AG04450 (cell line): Measurements from ENCODE around the gene DHRS1. TPM values are rescaled to one million over a fixed set of nuclear protein-coding genes. Genes with fewer than 3 reads are reported as not detected.
A peak's percentile ranks its signal among the peaks of the same experiment; 100 is the strongest.

ENCODE experiments used
- CTCF ChIA-PET: fragments of 300-600, 350-600 bp; formaldehyde crosslinking; extraction: SDS; loops from one replicate; lab custom pipeline; 2022; ENCODE audit warnings: antibody characterized with exemption, inconsistent platforms; lab: Charles Lee
- POLR2A ChIA-PET: fragments of 350-600 bp; formaldehyde crosslinking; extraction: SDS; loops from one replicate; lab custom pipeline; 2021; ENCODE audit warnings: antibody characterized with exemption, inconsistent platforms; lab: Yijun Ruan, JAX
- DNase-seq: peaks from one replicate; pipeline ENCODE4 v3.0.0-alpha.2; 2011; ENCODE audit warnings: low read depth, low spot score
- H3K27ac ChIP-seq: one replicate; pipeline ENCODE4 v1.5.1; 2012; ENCODE audit warnings: low read depth, low read length, control low read depth
- H3K27me3 ChIP-seq: one replicate; pipeline ENCODE4 v1.6.0; 2012; ENCODE audit warnings: low read length; ENCODE audit not compliant: control insufficient read depth, insufficient read depth
- H3K4me3 ChIP-seq: 2 replicates; pipeline ENCODE4 v1.5.1; 2011; ENCODE audit warnings: mild to moderate bottlenecking, low read depth, low read length, control low read depth
- H3K9me3 ChIP-seq: 2 replicates; pipeline ENCODE4 v1.5.1; 2012; ENCODE audit warnings: low read length; ENCODE audit not compliant: control insufficient read depth, insufficient read depth
- CTCF ChIP-seq: IDR thresholded peaks from 2 replicates; pipeline ENCODE4 v1.5.1; 2011; ENCODE audit warnings: low read depth, low read length, control low read depth, inconsistent platforms
- polyA plus RNA-seq: library from polyadenylated mRNA; depleted of rRNA; stranded (reverse); fragments of >200 nt; gene quantifications from 2 replicates; pipeline ENCODE4 v1.2.3, GENCODE V29; 2011

Gene DHRS1
- polyA plus RNA-seq, 1 experiment = 33.8 TPM

- Histone ChIP-seq H3K27me3 (no peaks in the 10 kb centered on the region), H3K4me3 (peak overlapping the region; percentile 96), H3K27ac (peak overlapping the region; percentile 57), H3K9me3 (no peaks in the 10 kb centered on the region)
- TF ChIP-seq CTCF = no peak
- DNase-seq = peak; percentile 23
- ChIA-PET CTCF (interaction anchor here (0.5 to 7.6 kb wide), 7 partner anchors 10 to 241 kb away, joined by 3 to 87 read pairs (median 3); partner anchors contain the start of genes CIDEB, IRF9, LTB4R2 and TINF2), POLR2A (interaction anchor here (0.5 to 1.6 kb wide), 4 partner anchors 56 to 184 kb away, joined by 3 to 9 read pairs (median 4); partner anchors contain the start of genes CBLN3, DCAF11, KHNYN and NRL)
These were observed 707 bp downstream of the DHRS1 start for GRCh38 chr14:24298892-24299254.

DNA sequence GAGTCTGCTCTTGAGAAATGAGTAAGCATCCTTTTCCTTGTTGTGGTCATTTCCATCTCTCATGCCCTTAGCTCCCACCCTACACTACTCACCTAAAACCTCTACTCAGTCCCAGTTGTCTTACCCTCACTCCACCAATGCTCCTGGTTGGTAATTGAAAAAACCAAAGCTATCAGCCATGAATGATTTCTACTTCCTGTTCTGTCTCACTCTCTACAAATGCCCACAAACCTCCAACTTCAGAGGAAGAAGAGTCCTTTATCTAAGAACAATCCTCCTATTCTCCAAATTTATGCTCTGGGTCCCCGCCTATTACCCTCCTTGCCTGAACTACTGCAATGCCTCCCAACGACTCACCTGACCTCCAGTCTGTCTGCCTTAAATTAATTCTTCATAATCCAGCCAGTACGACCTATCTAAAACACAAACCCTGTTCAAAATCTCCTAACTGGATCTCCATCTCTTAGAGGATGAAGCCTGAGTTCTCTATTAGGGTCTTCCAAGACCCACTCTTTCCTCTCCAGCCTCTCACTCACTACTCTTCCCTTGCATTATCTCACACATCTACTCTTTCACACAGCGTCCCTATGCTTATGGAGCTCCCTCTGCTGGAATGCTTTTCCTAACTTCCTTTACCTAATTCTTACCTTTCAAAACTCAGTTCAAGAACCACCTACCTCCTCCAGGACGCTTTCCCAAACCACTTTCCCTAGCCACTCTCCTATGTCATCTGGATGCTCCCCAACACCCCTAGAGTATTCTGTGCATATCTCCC lies 2.2 kb downstream of the DHRS1 start:
- DNase-seq = no peak
- Histone ChIP-seq H3K27ac (peak overlapping the region; percentile 31), H3K9me3 (no peaks in the 10 kb centered on the region), H3K27me3 (no peaks in the 10 kb centered on the region), H3K4me3 (no peak overlapping the region)
- TF ChIP-seq CTCF = peak; percentile 48; the same call in 1 of the 2 replicates
- CTCF ChIA-PET = interaction anchor here (0.7 to 7.6 kb wide), 28 partner anchors 8 to 240 kb away, joined by 3 to 87 read pairs (median 6); partner anchors contain the start of genes CIDEB, IRF9, LTB4R2 and MDP1
- POLR2A ChIA-PET = interaction anchor here (0.6 to 1.9 kb wide), 2 partner anchors 55 to 99 kb away, joined by 11 to 14 read pairs; partner anchors contain the start of gene TINF2

DNA sequence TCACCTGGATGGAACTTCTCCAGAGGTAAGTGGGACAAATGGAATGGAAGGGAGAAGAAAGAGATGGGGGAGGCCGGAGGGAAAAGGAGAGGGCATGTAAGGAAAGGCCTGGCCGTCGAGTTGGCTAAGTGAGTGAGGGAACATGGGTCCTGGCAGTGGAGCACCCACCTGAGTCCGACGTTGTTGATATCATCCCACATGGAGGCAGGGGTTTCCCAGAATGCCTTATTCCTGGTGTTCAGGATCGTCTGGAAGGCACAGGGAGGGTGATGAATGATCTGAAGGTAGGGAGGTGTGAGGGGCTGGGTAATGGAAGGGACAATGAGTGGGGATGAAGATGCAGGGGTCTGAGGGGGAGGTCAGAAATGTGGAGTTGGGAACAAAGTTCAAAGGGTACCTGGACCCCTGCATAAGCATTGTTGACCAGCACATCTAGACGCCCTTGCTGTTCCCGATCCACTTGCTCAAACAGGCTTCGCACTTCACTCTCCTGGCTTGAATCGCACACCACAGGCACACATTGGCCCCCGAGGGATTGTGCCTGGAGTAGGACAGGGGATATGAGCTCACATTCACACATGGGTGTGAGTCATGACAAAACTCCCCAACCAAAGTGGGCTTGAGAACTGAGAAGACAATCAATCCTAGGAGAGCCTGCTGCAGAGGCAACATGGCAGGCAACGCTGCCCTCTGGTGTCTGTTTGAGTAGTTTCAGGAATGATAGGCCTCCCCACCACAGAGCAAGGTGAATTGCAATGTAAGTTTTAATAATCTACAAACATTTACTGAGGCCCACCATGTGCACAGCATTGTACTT lies 3.0 kb downstream of the DHRS1 start:
- ChIA-PET CTCF (interaction anchor here (0.6 to 7.6 kb wide), 37 partner anchors 12 to 282 kb away, joined by 3 to 87 read pairs (median 5); partner anchors contain the start of genes CHMP4A, CIDEB, DCAF11 and EMC9), POLR2A (interaction anchor here (1.9 kb wide), 1 partner anchor 54 kb away, joined by 14 read pairs; the partner anchor contains the start of gene TINF2)
- Histone ChIP-seq H3K9me3 (no peaks in the 10 kb centered on the region), H3K27ac (peak overlapping the region; percentile 75), H3K27me3 (no peaks in the 10 kb centered on the region), H3K4me3 (no peak overlapping the region)
- peak; percentile 83 for DNase-seq
- peak; percentile 86 for TF ChIP-seq CTCF

GRCh38 chr14:24293525-24293924 lies 6.1 kb downstream of the DHRS1 start:
- no peak for DNase-seq
- no peak overlapping the region for H3K4me3 ChIP-seq
- ChIA-PET POLR2A (no interaction called here), CTCF (interaction anchor here (0.8 to 1.9 kb wide), 4 partner anchors 14 to 138 kb away, joined by 3 to 11 read pairs (median 4); partner anchors contain the start of genes CIDEB and MDP1)
- H3K27me3 ChIP-seq = no peaks in the 10 kb centered on the region
- TF ChIP-seq CTCF = no peak
- no peaks in the 10 kb centered on the region for H3K9me3 ChIP-seq
- no peak overlapping the region for H3K27ac ChIP-seq
